Esophagus squamous epithelium (tissue), 5 donors: Measurements from ENCODE around the gene TMPRSS15. TPM values are rescaled to one million over a fixed set of nuclear protein-coding genes. Genes with fewer than 3 reads are reported as not detected.

Experiments
- DNase-seq: peaks from one replicate; lab custom pipeline; 2025; lab: John Stamatoyannopoulos, UW
- H3K27ac ChIP-seq, 4 donors: fragments of 200-600 bp; sonication (generic); one replicate each; pipeline ENCODE4 v1.5.1; 2016 to 2019; ENCODE audit warnings: mild to moderate bottlenecking in 1 of 4
- H3K27me3 ChIP-seq, 4 donors: fragments of 200-600 bp; sonication (generic); 1 replicate in 3 of 4; 2 replicates in 1 of 4; pipeline versions ENCODE4 v1.5.1 to v1.6.0; 2017 to 2021; ENCODE audit warnings: antibody characterized with exemption in 1 of 4
- H3K36me3 ChIP-seq, 3 donors: fragments of 200-600 bp; sonication (generic); one replicate each; pipeline ENCODE4 v1.5.1; 2016 to 2019
- H3K4me1 ChIP-seq, 3 donors: fragments of 200-600 bp; sonication (generic); one replicate each; pipeline ENCODE4 v1.5.1; 2017 to 2019
- H3K4me3 ChIP-seq, 4 donors: fragments of 200-600 bp; sonication (generic); 1 replicate in 3 of 4; 2 replicates in 1 of 4; pipeline ENCODE4 v1.5.1; 2016 to 2019; ENCODE audit warnings: mild to moderate bottlenecking in 2 of 4, moderate library complexity in 1 of 4
- H3K9me3 ChIP-seq, 3 donors: fragments of 200-600 bp; sonication (generic); one replicate each; pipeline ENCODE4 v1.5.1; 2016 to 2019
- POLR2A ChIP-seq, 4 donors: fragments of 450-650 bp; IDR thresholded peaks; one replicate each; pipeline ENCODE4 v1.6.1; 2017; ENCODE audit warnings: antibody characterized with exemption in 4 of 4, mild to moderate bottlenecking in 4 of 4, moderate library complexity in 3 of 4
- WGBS, 2 donors: methylation state at CpG; one replicate each; pipeline ENCODE4 v1.1.5; 2018; 5-methylcytosine and 5-hydroxymethylcytosine counted together
- intact Hi-C: fragments of 100-400 bp; cut with DNase I; formaldehyde crosslinking; loops from one replicate; pipeline ENCODE4 v1.15.0; 2022
- total RNA-seq, 4 donors: library from RNA; depleted of rRNA; stranded (reverse); fragments of >200 nt; gene quantifications; one replicate each; pipeline ENCODE4 v1.1.0, GENCODE V29; 2016
- TF ChIP-seq, protein P1 (sequence below), 6 experiments: fragments of 450-650 bp in 4 of 6; fragments of 200-600 bp in 2 of 6; sonication (generic) in 2 of 6; IDR thresholded peaks; one replicate each; pipeline ENCODE4 v1.5.1; 2016 to 2019; ENCODE audit warnings: antibody characterized with exemption in 6 of 6, mild to moderate bottlenecking in 4 of 6, moderate library complexity in 4 of 6
- donor health status: DM: yes; HTN: yes; CAD: no.

Gene TMPRSS15
- total RNA-seq, 4 donors from 2014 or later = not detected

DNA sequence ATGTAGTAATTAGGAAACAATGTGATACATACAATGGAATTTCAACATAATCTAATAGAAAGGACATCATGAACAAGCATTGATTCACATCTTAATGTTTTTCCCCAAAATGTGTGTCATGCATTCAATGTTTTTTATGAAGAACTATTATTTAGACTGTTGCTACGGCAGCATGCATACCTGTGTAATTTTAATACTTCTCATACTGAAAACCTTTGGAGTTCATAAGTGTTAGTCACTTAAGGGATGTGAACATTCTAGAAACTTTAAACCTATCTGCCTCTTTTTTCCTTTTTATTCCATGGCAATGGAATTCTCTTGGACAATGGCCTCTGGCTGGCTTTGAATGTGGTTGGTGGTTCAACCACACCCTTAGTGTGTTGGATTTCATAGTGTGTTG, 48.6 kb downstream of the TMPRSS15 start:
- no peak for TF ChIP-seq POLR2A (IDR thresholded peaks at IDR 0.05)
- TF ChIP-seq, protein P1, sequence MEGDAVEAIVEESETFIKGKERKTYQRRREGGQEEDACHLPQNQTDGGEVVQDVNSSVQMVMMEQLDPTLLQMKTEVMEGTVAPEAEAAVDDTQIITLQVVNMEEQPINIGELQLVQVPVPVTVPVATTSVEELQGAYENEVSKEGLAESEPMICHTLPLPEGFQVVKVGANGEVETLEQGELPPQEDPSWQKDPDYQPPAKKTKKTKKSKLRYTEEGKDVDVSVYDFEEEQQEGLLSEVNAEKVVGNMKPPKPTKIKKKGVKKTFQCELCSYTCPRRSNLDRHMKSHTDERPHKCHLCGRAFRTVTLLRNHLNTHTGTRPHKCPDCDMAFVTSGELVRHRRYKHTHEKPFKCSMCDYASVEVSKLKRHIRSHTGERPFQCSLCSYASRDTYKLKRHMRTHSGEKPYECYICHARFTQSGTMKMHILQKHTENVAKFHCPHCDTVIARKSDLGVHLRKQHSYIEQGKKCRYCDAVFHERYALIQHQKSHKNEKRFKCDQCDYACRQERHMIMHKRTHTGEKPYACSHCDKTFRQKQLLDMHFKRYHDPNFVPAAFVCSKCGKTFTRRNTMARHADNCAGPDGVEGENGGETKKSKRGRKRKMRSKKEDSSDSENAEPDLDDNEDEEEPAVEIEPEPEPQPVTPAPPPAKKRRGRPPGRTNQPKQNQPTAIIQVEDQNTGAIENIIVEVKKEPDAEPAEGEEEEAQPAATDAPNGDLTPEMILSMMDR (IDR thresholded peaks at IDR 0.05) = no peak
- WGBS, 2 donors = 79 to 90% methylated on average over 1 of the region's 1 CpG
- H3K4me1 ChIP-seq = no peaks in the 10 kb centered on the region
- H3K9me3 ChIP-seq = no peaks in the 10 kb centered on the region
- H3K27ac ChIP-seq = no peak overlapping the region
- DNase-seq = no peak
- H3K36me3 ChIP-seq = no peaks in the 10 kb centered on the region
- H3K4me3 ChIP-seq = no peak overlapping the region
- intact Hi-C loops = no loop called here
- H3K27me3 ChIP-seq = no peaks in the 10 kb centered on the region

DNA sequence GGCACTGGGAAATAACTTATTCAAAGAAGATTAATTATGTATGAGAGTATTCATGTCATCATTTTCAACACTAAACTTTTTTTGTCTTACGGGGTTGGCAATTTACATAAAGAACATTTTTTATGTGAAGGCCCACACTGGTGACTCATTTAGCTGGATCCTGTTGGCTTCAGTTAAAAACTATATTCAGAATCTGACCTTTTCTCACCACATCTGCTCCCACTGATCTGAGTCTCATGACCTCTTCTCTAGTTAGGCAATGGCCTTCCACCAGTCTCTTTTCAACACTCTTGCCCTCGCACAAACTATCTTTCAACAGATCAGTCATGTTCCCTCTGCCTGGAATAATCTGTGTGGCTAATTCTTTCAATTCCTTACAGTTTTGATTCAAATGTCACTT, 53.4 kb downstream of the TMPRSS15 start:
- WGBS, 2 donors = 37 to 50% methylated on average over 2 of the region's 2 CpGs
- H3K9me3 ChIP-seq = no peaks in the 10 kb centered on the region
- intact Hi-C loops = no loop called here
- H3K27me3 ChIP-seq = no peaks in the 10 kb centered on the region
- no peaks in the 10 kb centered on the region for H3K4me1 ChIP-seq
- H3K27ac ChIP-seq = no peak overlapping the region
- H3K36me3 ChIP-seq = no peaks in the 10 kb centered on the region
- no peak for DNase-seq
- TF ChIP-seq POLR2A (IDR thresholded peaks at IDR 0.05) = no peak
- TF ChIP-seq, protein P1 (IDR thresholded peaks at IDR 0.05) = no peak
- no peak overlapping the region for H3K4me3 ChIP-seq

DNA sequence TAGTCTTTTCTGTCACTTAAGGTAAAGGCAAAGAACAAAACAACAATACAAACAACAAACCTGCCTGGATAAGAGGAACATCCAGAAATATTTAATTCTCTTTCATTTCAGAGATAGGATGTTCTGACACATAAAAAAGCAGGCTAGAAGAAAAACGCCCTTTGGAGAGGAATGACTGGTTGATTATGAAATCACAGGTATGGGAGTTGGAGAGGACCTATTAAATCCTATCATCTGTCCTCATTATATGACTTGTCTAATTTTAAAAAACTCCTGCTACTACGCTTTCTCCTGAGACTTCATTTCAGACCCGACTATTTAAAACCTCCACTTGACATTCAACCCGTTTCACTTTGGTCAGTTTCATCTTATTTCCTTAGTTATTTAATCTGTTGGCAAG, 54.1 kb downstream of the TMPRSS15 start:
- WGBS, 2 donors = 70% methylated on average over 4 of the region's 4 CpGs
- intact Hi-C loops = no loop called here
- TF ChIP-seq, protein P1 (IDR thresholded peaks at IDR 0.05) = no peak
- no peak for TF ChIP-seq POLR2A (IDR thresholded peaks at IDR 0.05)
- Histone ChIP-seq H3K36me3 (no peaks in the 10 kb centered on the region), H3K4me1 (no peaks in the 10 kb centered on the region), H3K4me3 (no peak overlapping the region), H3K27me3 (no peaks in the 10 kb centered on the region), H3K9me3 (no peaks in the 10 kb centered on the region), H3K27ac (no peak overlapping the region)
- no peak for DNase-seq

DNA sequence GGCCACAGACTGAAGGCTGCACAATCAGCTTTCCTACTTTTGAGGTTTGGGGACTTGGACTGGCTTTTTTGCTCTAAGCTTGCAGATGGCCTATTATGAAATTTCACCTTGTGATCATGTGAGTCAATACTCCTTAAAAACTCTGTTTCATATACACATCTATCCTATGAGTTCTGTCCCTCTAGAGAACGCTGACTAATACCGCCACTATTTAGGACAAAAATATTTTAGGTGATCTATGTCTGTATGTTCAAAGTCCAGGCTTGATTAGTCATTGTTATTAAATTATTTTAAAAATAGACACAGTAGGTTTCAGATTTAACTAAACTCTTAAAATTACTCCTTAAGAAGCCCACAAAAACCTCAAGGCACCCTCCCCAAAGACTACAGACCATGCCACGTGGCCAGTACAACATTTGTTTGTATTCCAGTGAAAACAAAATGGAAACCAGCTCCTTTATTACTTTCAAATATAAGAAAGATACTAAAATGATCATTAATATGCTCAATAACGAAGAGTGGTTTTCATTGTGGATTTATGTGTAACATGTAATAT, 63.1 kb downstream of the TMPRSS15 start:
- H3K27ac ChIP-seq = no peak overlapping the region
- DNase-seq = no peak
- H3K4me1 ChIP-seq = no peaks in the 10 kb centered on the region
- intact Hi-C loops = no loop called here
- no peaks in the 10 kb centered on the region for H3K9me3 ChIP-seq
- H3K4me3 ChIP-seq = no peak overlapping the region
- no peaks in the 10 kb centered on the region for H3K36me3 ChIP-seq
- TF ChIP-seq, protein P1 (IDR thresholded peaks at IDR 0.05) = no peak
- TF ChIP-seq POLR2A (IDR thresholded peaks at IDR 0.05) = no peak
- no peaks in the 10 kb centered on the region for H3K27me3 ChIP-seq
- 61 to 63% methylated on average over 4 of the region's 4 CpGs for WGBS, 2 donors

DNA sequence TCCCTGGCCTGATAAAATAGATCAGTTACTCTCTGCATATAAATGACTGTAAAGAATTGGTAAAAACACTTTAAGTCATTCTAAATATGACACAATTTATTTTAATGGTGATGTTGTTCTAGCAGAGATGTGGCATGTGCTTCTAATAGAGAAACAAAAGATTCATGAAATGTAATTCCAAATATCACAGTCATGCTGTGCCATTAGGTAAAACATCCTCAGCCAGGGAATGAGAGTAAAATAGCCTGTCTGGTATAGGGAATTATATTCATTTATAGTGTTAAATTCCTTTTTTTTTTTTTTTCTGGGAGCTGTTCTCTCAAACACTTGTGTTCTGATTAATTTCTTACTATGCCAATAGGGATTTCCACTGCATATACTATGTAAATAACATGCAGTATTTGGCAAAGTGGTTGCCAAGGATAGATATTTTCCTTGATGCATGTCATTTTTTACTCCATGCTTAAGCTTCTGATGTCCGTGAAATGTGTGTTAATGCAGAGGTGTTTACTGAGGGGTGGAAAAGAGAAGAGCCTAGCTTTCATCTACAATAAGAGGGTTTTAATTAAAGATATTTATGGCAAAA, 67.8 kb downstream of the TMPRSS15 start:
- no peak overlapping the region for H3K27ac ChIP-seq
- H3K27me3 ChIP-seq = no peaks in the 10 kb centered on the region
- TF ChIP-seq, protein P1 (IDR thresholded peaks at IDR 0.05) = no peak
- no peak for TF ChIP-seq POLR2A (IDR thresholded peaks at IDR 0.05)
- WGBS, 2 donors = 50 to 69% methylated on average over 1 of the region's 1 CpG
- H3K9me3 ChIP-seq = no peaks in the 10 kb centered on the region
- no peak for DNase-seq
- no peak overlapping the region for H3K4me3 ChIP-seq
- intact Hi-C loops = no loop called here
- H3K36me3 ChIP-seq = no peaks in the 10 kb centered on the region
- no peaks in the 10 kb centered on the region for H3K4me1 ChIP-seq
